ENCODE results near the gene KBTBD12.
"Not testable (repeated sequence)": the region's sequence is repeated elsewhere in the genome, so short reads cannot be mapped to it uniquely, and the experiment has no call there.

Gene KBTBD12, protein sequence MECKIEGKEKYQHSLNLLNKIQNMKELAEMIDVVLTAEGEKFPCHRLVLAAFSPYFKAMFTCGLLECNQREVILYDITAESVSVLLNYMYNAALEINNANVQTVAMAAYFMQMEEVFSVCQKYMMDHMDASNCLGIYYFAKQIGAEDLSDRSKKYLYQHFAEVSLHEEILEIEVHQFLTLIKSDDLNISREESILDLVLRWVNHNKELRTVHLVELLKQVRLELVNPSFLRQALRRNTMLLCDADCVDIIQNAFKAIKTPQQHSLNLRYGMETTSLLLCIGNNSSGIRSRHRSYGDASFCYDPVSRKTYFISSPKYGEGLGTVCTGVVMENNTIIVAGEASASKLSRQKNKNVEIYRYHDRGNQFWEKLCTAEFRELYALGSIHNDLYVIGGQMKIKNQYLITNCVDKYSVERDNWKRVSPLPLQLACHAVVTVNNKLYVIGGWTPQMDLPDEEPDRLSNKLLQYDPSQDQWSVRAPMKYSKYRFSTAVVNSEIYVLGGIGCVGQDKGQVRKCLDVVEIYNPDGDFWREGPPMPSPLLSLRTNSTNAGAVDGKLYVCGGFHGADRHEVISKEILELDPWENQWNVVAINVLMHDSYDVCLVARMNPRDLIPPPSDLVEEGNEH

DNA sequence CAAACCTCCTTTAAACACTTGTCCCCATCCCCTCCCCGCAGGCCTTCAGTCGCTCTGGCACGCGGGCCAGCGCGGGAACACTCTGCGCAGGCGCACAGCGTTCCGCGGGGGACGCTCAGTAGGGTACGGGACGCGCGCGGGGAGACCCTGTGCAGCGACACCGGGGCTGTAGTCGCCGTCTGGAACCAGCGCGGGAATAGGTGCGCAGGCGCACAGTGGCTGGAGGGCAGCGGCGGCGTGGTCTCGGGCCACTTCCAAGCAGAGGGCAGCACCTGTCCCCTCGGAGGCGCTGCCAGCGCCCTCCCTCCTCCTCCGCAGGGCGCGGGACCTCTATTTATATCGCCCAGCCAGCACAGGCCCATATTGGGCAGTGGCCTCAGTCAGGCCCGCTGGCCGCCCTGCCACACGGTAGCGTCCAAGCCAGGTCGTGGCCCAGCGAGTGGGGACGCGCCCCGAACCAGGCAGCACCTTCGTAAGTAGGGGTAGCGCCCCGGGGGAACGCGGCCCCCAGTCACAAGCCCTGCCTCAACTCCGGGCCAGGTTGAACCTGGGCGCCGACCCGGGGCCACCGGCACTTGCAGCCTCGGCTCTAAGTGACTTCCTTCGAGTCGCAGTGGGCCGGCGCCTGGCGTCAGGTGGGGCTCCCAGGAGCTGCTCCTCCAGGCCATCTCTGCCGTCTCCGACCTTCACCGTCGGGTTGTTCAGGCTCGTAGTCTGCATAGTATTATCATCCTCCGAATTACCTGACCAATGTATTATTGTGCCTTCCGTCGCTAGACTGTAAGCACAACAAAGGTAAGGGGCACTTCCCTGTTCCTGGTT lies at the start of gene KBTBD12:
TSS of gene KBTBD12 (plus strand) at position 118 of the 822 bp plus-strand sequence. CDS start 7,830 bp downstream, outside the sequence.
- DNase-seq, result no peak

DNA sequence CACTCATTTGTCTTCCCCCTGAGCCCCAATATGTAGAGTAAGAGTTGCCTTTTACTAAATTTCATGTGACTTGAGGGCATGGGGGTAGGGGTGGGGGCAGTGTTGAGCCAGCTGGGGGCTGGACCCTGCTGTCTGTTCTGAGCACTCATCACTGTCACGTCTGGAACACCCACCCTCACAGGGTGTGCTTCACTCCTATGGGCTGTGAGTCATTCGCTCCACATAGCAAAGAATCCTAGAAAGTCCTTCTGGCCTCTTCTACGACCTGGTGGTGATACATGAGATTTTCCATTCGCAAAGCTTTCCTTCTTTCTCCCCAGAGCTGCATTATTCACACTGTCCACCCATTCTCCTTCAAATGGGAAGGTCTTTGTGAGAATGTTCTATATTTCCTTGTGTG lies 49.1 kb upstream of the KBTBD12 start:
- DNase-seq, result no peak

DNA sequence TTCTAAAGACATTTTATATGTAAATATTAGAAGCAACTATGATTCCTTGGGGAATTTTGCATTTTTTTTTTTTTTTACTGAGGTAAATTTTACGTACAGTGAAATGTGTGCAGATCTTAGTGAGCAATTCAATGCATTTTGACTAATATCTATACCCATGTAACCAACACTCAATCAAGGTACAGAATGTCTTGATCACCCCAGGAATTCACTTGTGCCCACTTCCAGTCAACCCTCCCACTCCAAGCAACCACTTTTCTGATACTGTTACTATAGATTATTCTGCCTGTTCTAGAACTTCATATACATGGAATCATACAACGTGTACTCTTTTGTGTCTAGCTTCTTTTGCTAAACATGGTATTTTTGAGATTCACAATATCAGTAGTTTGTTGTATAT lies 47.6 kb upstream of the KBTBD12 start:
- DNase-seq, result no peak

DNA sequence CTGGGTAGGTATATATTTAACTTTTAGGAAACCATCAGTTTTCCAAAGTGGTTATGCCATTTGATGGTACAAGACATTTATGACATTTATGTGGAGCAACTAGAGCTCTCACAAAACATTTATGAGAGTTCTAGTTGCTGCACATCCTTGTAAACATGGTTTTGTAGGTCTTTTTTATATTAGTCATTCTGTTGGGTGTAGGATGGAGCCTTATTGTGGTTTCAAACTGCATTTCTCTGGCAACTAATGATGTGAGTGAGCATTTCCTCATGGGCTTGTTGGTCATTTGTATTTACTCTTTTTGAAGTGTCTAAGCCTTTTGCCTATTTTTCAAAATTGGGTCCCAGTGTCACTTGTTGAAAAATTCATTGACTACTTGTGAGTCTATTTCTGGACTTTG lies 47.0 kb upstream of the KBTBD12 start:
- no peak for DNase-seq

DNA sequence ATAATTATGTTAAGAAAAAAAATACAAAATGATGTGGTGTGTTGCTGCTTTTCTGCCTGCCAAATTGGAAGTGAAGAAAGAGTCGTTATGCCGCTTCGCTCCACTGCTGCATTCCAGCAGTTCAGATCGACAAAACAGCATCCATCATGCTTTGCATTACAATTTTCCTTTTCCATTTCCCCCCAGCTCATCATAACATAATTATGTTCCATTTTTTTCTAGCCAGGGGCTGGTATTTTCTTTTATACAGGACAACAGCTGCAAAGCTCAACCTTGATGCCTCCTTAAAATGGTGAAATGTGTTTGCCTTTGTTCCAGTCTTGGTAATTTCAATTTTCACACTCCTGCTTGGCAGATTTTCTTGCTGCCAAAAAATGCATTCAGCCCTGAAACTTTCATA lies 44.9 kb upstream of the KBTBD12 start:
- DNase-seq, result no peak

DNA sequence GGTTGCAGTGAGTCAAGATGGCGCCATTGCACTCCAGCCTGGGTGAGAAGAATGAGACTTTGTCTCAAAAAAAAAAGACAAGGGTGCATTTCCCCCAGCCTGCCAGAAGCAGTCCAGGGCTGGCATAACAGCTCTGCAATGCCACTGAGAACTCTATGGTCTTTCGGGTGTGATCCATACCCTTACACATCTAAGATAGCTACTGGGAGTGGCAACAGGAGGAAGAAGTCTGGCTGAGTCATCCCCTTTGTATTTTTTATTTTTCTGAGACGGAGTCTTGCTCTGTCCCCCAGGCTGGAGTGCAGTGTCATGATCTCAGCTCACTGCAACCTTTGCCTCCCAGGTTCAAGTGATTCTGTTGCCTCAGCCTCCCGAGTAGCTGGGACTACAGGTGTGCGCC lies 40.9 kb upstream of the KBTBD12 start:
- not testable (repeated sequence) for DNase-seq

DNA sequence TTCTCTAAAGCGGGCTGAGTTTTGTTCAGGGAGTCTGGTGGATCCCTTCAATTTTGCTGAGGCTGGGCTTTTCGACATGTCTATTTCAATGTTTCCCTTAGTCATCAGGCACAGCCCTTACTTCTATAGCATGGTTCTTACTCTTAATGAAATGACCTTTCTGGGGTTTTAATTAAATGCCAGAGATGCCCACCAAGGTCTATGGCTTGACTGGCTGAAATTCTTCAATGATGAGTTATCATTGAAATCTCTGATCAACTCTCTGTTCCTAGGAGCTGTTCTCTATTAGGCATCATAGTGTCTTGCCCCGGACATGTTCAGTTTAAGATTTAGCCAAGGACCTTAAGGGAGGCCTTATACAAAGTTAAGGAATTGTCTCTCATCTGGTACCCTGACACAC lies 33.4 kb upstream of the KBTBD12 start:
- no peak for DNase-seq

DNA sequence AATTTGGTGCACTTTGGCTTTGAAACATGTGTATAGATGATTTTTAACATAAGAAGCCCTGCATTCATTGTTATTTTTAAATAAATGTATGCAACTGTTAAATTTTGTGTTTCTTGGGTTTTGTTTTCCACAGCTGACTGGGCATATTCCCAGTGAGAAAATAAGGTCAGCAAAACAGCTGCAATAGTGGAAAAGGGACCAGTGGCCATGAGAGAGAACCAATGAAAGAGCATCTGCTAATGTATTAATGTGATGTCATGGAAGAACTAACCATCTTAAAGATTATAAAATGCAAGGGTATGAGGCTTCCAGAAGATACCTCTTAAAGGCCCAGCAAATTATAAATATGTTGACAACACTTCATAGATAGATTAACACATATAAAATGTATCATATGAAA lies 31.0 kb upstream of the KBTBD12 start:
- no peak for DNase-seq

DNA sequence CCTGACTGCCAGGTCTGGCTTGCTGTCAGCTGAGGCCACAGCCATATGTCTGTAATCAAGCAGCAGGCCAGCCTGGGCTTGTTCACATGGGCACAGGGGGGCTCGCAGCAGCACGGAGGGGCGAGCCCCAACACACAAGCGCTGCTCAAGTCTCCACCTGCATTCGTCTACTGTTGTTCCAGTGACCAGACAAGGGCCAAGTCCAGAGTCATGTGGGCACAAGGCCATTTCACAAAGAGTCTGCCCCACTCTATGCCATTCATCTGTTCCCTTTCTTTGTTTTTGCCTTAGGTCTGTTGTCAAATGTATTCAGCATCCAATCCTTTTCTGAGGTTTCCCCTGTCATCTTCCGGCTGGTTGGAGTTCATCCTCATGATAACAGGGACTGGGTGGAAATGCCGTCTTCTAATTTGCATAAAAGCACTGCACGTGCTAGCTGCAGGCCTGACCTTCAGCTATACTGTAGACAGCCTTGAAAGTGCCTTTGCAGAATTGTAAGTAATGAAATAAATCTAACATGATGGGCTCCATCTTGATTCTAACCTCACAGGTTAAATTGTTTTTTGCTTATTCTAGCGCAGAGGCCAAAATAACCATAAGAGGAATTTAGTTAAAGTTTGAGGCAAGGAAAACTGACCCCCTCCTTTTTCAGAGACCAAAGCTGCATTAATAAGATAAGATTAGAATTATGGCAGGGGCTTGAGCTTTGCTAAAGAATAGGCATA lies 28.6 kb upstream of the KBTBD12 start:
- no peak for DNase-seq

DNA sequence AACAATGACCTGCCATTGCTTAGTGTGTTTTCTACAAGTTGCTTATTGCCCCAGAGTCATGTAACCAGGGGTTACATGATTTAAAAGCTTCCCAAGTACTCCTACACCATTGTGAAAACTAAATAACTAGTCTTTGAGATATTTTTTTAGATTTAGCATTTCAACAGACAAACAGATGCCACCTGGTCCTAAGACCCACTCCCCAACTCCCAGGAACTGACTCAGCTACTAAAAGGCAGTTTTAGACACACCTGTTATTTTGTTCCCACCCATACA lies 28.1 kb upstream of the KBTBD12 start:
- no peak for DNase-seq

DNA sequence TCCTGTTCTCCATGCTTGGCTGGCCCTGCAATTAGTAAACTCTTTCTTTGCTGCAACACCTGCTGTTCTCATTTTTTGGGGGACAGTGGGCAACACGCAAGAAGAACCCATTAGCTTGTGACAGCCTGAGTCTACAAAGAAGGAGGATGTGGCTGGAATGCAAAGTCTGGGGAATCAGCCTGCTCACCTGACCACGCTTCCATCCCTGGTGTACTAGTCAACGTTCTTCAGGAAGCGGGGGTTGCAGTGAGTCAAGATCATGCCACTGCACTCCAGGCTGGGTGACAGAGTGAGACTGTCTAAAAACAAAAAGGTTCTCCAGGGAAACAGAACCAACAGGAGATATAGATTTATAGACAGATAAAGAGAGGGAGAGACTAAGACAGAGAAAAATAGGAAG lies 27.7 kb upstream of the KBTBD12 start:
- DNase-seq, result no peak

DNA sequence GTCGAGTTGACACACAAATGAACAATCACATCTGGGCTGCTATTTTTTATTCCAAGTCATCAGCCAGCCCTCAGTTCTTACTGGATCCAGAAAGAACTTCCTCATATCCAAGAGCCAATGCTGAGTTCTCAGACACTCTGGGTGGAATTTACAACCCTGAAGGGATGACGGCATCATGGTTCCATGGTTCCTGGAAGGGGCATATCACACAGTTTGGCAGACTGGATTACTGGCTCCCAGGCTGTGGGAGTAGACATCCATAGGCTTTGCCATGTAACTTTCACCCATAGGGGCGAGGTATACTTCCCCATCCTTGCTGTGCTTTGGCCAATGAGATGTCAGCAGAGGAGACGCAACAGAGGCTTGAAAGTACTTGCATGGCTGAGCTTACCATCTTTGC lies 26.9 kb upstream of the KBTBD12 start:
- no peak for DNase-seq

DNA sequence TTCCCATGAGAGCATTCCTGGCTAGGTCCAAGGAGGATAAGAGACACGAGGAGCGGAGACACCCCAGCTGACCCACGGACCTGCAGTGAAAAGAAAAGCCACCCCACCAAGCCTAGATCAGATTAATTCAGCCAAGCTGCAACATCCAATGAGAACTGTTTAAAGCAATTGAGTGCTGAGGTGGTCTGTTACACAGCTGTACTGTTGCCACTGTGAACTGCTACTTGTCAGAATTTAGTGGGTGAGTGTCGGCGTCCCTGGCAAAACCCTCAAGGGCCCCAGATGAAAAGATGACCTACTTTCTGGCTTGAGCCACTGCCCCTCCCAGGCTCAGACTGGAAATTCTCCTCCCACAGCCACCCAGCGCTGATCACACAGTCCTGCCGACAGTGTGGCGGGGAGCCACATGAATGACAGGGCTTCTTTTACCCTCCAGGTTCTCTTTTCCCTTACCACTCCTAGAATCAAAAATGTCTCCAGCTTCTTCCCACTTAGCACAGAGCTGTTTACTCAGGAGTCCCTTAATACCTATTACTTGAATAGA lies 26.4 kb upstream of the KBTBD12 start:
- no peak for DNase-seq

DNA sequence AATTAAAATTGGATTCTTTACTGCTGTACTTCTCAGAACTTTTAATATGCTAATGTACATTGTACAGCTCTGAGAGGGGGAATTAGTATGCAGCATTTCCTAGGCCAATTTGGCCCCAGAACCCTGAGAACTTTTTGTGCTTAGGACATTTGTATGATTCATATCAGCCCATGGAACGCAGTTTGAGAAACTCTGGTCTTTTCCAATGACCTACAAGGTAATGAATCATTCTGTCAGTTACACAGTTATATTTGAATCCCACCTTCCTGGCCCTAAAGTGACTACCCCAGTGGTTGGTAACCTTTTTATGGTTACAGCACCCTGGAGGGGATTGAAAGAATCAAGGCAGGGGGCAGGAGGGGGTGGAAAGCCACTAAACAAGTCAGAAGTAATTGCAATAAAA lies 25.6 kb upstream of the KBTBD12 start:
- no peak for DNase-seq

DNA sequence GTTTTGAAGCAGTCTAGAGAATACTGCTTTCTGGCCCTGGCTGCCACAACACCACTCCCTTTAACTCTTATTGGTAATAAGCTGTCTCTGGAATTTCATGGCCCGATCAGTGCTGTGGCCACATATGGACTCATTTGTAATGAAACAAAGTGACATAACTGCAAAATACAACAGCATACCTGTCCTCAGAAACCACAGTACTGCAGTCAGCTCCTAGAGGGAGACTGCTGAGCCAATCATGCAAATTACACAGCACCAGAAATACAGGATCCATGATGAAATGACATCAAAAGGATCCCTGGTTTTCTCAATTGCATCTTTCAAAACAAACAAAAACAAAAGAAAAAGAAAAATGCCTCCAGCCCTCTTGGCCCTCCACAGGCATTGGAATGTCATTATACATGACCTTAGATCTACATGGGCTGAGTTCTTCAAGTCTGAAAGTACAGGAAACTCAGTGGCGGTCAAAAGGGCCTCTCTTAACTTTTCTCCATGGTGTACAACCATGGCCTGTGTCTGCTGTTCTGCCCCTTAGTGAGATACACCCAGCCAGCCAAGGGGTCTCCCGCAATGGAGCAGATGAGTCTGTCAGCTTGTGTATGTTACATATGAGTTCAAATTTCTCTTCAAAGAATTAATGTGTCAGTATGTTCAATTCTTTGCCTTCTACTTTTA lies 24.9 kb upstream of the KBTBD12 start:
- no peak for DNase-seq

DNA sequence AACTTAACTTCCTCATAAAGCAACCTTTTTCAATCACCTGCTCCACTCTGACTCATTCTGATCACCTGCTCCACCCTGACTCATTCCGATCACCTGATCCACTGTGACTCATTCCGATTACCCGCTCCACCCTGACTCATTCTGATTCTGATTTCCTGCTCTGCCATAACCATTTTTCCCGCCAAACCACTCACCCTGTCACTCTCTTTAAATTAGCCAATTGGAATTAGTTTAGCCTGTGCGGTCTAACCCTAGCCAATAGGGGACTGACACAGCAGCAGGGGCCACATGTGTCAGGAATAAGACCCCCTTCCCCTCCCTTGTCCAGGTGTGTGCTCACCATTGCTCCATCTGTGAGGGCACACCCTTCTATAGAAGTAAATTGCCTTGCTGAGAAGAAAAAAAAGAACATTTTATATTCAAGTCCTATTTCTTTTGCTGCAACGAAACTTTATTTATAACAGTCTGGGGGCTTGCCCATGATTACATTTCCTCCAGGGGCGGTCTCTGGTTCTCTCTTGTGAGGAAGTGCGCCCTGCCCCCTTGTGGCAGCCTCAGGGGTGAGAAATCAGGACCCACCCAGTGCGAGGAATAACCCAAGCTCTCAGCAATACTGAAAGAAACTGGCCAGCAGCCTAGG lies 24.3 kb upstream of the KBTBD12 start:
- DNase-seq, result not testable (repeated sequence)

DNA sequence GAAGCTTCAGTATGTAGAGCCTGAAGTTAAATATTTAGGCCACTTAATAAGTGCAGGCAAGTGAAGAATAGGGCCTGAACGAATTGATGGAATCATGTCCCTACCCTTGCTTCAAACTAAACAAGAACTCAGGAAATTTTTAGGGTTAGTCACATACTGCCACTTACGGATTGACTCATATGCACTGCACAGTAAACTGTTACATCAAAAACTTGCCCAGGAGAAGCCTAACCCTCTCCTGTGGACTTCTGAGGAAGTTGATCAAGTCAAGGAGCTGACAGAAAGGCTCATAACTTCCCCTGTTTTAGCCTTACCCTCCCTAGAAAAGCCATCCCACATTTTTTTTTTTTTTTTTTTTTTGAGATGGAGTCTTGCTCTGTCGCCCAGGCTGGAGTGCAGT lies 20.6 kb upstream of the KBTBD12 start:
- no peak for DNase-seq

DNA sequence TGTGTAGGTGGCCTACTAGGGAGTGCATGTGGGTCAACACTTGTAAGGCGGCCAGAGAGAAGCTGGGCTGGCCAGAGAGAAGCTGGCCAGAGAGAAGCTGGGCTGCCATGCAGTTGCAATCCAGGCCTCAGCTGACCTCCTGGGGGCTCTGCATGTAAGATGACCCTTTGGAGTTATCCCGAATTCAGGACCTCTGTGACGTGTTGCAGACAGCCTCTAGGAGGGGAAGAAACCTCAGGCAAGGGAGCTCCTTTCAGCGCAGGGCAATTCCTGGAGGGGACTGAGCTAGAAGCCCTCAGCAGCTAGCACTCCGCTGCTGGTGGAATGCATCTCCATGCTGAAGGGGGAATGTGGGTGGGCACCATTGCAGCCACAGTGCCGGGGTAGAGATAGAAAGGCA lies 15.8 kb upstream of the KBTBD12 start:
- DNase-seq, result no peak

DNA sequence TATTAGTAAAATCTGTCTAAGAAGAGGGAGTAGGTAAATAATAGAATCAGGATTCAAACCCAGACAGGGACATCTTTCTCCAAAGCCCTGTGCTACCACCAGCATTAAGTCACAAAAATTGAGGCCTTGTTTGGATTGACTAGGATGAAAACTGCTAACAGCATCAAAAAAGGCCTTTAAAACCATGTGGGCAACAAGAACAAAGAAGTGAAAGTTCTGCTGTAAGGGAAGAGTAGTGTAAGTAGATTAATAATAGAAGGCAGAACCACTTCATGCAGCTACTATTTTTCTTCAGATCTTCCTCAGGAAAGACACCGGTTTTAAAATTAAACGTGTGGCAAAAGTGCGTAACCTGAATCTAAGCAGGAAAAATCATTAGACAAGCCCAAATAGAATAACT lies 15.3 kb upstream of the KBTBD12 start:
- DNase-seq, result no peak

DNA sequence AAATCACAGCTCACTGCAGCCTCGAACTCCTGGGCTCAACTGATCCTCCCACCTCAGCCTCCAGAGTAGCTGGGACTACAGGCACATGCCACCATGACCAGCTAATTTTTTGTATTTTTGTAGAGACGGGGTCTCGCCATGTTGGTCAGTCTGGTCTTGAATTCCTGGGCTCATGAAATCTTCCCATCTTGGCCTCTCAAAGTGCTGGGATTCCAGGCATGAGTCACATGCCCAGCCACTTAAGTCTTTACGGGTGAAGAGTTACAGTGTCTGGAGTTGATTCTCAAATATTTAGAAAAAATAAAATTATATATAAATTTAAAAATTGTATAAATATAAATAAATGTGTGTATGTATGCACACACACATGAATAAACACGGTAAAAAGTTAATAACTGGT lies 14.5 kb upstream of the KBTBD12 start:
- DNase-seq, result no peak

DNA sequence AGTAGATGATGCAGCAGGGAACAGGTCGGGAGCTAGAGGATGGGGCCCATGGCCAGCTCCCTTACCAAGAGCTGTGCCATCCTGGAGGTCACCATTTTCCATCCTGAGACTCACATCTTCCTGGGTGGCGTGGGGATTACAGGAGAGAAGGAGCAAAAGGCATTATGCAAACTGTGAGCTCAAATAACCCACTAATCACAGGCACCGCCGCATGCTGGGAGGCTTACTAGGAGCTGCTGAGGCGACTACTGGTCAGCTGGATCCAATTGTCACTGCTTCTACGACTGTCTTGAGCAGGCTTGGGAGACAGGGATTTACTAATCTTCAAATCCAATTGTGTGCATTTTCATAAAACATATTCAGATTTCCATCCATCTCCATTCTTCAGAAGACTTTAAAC lies 12.5 kb upstream of the KBTBD12 start:
- no peak for DNase-seq

Data from activated gamma-delta T cell treated with Interleukin-2 at 50 U/mL for 16 hours (primary cell).